GM10847 (cell line): ENCODE data around the gene PTPRS.

Experiments used
- POLR2A ChIP-seq: IDR thresholded peaks from 2 replicates; pipeline ENCODE4 v1.6.1; 2011; ENCODE audit not compliant: insufficient read length; ENCODE audit errors: extremely low read depth

PTPRS gene

DNA sequence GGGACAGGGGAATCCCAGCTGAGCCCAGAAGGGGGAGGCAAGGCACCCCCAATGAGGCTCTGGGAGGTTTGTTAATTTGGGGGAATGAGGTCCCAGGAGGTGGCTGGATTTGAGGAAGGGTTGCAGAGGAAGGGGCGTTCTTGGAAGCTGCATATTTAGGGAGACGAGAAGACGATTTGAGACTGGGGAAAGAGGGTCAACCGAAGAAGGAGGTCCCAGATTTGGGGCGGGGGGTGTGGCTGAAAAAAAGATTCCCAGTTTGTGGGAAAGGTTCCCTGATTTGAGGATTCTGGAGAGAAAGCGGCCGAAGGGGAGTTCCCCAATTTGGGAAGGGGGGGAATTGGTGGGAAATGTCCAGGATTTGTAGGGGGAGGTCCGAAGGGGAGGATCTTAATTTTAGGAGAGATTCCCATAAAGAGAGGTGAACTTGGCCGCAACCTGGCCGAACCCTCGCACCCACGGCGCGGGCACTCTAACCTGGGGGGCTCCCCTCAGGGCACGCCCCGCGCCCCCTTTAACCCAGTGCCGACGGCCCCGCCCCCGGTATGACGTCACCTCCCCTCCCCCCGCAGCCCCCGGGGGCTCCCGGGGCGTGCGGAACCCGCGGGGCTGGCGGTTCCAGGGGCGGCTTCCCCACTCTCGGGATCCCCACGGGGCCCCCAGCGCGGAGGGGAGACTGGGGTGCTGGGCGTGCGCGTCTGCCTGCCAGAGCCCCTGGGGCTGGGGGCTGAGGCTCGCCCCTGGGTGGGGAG lies 1.2 kb downstream of the PTPRS start:
- no peak for TF ChIP-seq POLR2A

DNA sequence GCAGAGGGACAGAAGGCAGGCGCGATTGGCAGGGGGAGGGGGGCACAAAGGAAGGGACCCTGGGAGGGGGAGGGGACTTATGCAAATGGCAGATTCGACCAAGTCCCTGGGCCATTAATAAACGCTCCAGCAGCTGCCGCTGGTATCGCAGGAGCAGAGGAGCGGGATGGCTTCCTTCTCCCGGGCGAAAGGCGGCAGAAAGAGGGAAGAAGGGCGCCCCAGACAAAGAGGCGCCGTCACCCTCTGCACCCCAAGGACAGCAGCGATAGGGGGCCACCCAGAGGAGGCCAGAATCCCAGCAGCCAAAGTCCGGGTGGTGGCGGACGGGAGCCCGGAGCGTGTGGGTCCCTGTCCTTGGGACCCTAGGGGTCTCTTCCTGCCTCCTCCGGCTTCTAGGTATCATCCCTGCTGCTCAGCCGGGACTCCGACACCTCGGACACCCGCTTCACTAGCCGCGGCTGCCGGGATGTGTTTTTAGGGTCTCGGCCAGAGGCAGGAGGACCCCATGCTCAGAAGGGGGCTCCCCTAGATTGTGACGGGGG lies 1.9 kb downstream of the PTPRS start:
- no peak for TF ChIP-seq POLR2A

DNA sequence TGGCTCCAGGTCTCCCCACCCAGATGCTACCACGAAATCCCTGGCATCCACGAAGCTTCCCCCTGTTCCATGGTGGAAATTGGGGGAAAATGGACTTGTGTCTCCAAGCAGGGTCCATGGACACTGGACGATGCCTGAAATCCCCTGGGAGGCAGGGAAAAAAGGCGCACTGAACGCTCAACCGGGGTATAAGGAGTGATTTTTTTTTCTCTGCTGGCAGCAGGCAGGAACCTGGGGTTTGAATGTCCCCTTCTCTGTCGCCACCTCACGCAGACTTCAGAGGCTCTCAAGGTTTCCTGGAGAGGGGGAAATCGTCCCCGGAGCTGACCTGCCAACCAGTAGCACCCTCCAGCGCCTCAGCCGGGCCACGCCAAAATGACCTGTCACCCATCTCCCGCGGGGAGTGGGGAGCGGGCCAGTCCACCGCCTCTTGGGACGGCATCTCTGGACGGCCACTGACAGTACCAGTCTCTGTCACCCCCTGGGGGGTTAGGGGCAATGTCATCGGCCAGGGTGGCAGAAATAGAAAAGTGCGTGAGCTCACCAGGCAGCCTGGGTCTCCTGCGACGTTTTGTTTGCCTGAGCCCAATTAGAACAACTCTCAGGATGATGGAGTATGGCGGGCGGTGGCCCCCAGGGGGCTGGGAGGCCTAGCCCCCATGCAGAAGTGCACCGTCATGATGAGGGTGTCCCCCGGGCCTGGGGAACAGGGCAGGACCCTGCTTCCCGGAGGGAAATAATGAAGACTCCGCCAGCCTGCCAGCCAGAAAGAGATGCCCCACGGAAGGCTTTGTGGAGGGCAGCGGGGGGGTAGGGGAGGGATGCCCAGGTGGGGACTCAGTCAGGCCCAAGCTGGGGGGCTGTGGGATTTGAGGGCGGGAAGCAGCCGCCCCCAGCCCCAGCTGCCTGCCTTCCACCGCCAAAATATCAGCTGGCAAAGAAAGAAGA lies 2.6 kb downstream of the PTPRS start:
- TF ChIP-seq POLR2A = no peak

DNA sequence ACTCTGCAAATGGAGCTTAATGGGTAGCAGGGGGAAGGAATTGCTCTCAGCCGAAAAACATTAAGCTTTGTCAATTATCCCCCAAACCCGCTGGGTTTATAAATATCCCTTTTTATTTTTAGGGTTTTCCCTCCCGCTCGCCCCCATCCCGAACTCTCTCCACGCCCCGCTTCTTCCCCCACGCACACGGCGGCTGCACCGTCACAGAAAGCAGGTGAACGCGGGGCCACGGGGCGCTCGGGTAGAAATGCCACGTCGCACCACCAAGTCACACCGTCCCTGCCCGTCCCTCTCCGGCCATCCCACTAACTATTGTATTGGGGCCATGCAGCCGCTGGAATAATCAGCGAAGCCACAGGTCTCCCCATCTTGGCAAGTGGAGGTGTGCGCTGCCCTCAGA lies 3.5 kb downstream of the PTPRS start:
- no peak for TF ChIP-seq POLR2A

DNA sequence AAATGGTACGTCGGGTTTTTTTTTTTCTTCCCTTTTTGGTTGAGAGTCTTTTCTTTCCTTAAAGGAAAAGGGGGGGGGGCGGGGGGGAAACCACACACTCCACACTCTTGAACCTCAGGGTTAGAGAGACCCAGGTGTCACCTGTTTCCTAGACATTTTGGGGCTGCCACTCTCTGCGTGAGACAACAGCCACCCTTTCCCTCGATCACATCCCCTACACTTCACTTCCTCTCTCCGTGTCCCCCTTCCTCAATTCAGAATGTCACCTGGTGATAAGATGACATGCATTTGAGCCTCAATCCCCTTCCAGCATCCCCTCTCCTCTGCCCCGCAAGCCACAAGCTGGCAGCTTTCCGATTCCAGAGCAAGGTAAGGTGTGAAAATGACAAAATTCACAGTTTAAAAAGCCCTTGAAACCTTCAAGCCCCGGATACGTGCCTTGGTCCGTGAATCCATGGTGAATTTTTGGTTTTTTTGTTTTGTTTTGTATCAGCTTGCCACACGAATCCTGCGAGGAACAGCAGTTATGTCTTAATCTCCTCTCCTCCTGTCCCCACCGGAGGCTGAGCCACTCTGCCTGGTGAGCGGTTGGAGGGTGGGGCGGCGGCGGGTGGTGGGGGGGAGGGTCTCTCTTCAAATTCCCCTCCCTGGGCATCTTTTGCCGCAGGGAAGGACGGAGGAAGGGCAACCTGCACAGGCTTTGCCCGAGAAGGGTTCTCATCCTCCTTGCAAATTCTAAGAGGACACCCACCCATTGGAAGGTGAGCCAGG lies 4.2 kb downstream of the PTPRS start:
- TF ChIP-seq POLR2A = no peak

DNA sequence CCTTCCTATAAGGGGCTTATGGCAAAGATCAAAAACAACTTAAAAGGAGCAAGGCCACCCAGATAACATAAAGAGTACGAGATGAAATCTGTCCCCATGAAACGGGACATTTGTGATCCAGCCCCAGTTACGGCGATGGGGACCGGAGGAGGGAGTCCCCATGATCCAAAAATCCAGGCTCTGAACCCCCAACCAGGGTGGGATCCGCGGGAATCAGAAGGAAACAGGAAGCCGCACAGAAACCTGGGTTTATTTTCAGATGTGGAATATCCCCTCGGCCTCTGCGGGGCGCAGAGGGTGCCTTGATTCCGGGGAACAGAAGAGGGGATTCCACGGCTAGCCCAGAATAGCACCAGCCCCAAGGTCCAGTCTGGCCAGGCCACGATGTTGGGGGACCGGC lies 5.0 kb downstream of the PTPRS start:
- no peak for TF ChIP-seq POLR2A

DNA sequence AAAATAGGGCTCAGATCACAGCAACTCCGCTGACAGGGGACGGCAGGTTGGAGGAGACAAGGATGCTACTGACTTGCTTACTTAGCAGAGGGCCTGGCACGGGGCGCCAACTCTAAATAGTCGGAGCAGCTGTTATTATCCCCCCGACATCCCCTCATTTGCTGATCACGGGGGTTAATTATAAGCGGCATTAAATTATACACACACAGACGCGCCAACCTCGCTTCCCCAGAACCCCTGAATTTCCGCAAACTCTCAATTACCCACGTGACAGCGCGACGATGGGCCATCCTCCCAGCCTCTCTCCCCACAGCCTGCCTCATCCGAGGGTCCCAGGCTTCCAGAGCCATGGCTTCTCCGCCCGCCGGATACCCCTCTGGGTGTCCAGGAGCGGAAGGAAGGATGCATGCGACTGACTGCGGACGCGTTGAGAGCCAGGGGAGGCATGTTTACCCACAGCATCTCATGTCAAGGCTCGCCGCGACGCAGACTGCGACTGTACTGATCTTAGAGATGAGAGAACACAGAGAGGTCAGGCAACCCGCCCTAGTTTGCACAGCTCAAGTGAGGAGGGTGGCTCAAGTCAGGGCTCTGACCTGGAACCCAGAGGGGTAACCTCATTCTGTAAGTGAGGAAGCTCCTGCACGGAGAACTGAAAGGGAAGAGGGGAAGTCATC lies 5.7 kb downstream of the PTPRS start:
- no peak for TF ChIP-seq POLR2A

DNA sequence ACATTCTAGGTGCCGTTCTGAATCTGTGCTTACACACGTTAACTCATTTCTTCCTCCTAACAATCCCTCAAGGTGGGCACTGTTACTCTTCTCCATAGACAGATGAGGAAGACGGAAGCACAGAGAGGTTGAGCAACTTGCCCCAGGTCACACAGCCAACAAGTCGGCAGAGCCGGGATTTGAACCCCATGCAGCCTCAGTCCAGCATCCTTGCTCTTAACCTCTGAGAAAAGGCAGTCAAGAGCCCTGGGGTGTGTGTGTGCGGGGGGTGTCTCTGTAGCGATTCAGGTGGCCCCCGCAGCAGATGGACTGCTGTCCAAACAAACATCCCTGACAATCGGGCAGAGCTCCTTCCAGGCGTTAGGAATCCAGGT lies 6.3 kb downstream of the PTPRS start:
- TF ChIP-seq POLR2A = no peak

DNA sequence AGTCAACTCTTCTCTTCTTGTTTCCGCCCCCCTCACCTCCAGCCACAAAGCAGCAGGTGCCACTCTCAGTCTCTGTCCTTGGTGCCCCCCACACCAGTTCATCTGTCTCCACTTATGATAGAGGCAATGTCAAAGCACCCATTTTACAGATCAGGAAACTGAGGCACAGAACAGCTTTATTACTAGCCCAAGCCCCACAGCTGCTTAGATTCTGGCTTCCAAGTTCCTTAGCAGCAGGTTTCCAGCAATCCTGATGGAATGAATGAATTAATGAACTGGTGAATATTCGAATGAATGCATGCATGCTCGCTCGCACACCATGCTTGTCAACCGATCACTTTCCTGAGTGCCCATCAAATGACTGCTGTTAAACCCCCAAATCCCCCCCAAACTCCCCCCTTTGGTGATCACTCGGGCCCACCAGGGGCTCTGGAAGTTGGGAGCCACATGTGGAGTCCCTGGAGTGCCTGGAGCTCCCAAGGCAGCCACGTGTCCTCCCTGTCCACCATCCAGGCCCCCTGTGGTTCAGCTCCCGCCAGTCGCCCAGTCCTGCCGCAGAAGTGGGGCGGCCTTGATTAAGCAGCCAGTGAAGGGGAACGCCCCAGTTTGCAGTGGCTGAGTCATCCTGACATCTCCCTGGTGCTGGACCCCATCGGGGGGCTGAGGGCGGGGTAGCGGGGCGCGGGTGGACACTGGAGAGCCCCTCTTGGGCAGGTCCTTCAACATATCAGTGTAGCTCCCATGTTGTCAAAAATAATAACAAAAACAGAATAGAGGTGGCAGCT lies 6.8 kb downstream of the PTPRS start:
- TF ChIP-seq POLR2A = no peak

DNA sequence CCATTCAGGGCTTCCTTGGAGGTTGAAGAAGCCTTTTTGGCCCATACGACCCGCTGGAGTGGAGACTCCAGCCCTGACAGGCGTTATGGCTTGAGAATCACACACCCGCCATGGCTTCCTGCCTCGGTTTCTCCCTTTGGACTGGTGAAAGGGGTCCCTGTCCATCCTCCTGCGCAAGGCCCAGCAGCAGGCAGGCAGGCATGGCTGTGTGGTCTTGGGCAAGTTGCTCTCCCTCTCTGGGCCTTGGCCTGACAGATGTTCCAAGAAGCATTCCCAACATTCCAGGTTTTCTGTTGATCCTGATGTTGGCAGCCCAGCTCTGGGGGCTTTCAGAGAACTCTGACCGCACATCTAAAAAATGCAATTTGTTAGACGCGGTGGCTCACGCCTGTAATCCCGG lies 8.1 kb downstream of the PTPRS start:
- no peak for TF ChIP-seq POLR2A

DNA sequence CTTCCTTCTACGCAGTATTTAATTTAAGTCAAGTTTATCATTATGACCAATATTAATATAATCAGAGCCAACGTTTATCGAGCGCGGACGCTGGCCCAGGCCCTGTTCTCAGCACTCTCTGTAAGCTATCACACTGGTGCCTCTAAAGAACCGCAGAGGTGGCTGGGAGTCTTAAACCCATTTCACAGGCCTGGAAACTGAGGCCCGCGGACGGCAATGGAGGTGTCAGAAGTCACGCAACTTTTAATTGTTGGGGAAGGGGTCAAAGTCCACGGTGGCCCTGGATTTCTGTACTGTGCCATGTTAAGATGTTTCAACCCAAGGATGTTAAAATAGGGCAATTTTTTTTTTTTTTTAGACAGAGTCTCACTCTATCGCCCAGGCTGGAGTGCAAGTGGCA lies 8.8 kb downstream of the PTPRS start:
- TF ChIP-seq POLR2A = no peak

DNA sequence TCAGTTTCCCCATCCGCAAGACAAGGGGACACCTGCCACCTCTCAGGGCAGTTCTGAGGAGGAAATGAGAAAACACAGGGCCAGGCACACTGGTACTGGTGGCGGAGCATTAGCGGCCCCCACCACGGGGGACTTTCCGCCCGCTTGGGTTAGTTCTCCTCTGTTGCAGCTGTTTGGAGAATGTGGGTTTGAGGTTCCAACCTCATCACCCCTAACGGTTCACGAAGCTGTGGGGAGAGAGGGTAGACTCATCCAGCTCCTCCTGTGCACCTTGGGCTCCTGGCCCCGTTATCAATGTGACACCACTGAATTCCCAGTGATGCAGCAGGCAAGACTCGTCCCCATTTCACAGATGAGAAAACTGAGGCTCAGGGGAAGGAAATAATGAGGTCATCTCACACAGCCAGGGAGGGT lies 10.3 kb downstream of the PTPRS start:
- TF ChIP-seq POLR2A = no peak

DNA sequence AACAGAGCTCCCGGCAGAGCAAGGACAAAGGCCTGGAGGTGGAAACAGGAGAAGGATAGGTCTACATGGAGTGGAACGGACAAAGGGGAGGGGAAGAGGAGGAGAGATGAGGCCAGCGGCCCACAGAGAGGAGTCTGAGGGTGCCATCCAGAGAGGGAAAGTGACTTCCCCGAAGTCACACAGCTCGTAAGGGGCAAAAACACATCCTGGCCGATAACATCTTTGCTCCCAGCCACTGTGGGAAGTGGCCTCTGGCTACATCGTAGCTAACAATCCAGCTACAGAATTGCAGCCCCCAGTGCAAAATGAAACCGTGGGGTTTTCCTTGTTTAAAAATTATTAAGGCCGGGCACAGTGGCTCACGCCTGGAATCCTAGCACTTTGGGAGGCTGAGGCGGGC lies 11.5 kb downstream of the PTPRS start:
- TF ChIP-seq POLR2A = no peak
